Mesothelial cell of epicardium (in vitro differentiated cells): ENCODE measurements around the gene UBTF. TPM values are rescaled to one million over a fixed set of nuclear protein-coding genes. Genes with fewer than 3 reads are reported as not detected.

Experiments
- DNase-seq, 2 experiments: peaks; one replicate each; pipeline ENCODE4 v3.0.0; 2021; ENCODE audit warnings: low spot score in 2 of 2; ENCODE audit not compliant: unreplicated experiment in 2 of 2
- H3K27ac Mint-ChIP-seq: 2 replicates; pipeline ENCODE4 v1.8.0; 2021; ENCODE audit warnings: mixed read lengths
- H3K27me3 Mint-ChIP-seq: 2 replicates; pipeline ENCODE4 v1.8.0; 2021; ENCODE audit warnings: low read depth, mixed read lengths
- H3K36me3 Mint-ChIP-seq: 2 replicates; pipeline ENCODE4 v1.8.0; 2021; ENCODE audit warnings: mixed read lengths
- H3K4me1 Mint-ChIP-seq: 2 replicates; pipeline ENCODE4 v1.8.0; 2021; ENCODE audit warnings: mixed read lengths
- H3K4me3 Mint-ChIP-seq: 2 replicates; pipeline ENCODE4 v1.8.0; 2021; ENCODE audit warnings: mild to moderate bottlenecking, moderate library complexity, mixed read lengths
- H3K9me3 Mint-ChIP-seq: 2 replicates; pipeline ENCODE4 v1.8.0; 2021; ENCODE audit warnings: mixed read lengths
- CTCF ChIP-seq: fragments of 200-600 bp; sonication (generic); IDR thresholded peaks from one replicate; pipeline ENCODE4 v1.5.0; 2021; ENCODE audit warnings: antibody characterized with exemption; ENCODE audit not compliant: unreplicated experiment
- total RNA-seq: library from RNA; stranded (reverse); gene quantifications from 3 replicates; pipeline ENCODE4 v1.2.1, GENCODE V29; 2021

The UBTF gene
- total RNA-seq, 1 donor from 2014 or later, result 119 TPM

GRCh38 chr17:44214896-44215295, 4.6 kb downstream of the UBTF start:
- Mint-ChIP-seq H3K9me3 (no peaks in the 10 kb centered on the region), H3K4me3 (no peak overlapping the region), H3K36me3 (peaks cover 20% of the 10 kb centered on the region), H3K27me3 (no peaks in the 10 kb centered on the region), H3K4me1 (peaks cover 10% of the 10 kb centered on the region), H3K27ac (no peak overlapping the region)
- no peak for TF ChIP-seq CTCF
- no peak for DNase-seq

- no peak for DNase-seq
- H3K4me1 Mint-ChIP-seq, result peaks cover 10% of the 10 kb centered on the region
- H3K9me3 Mint-ChIP-seq, result no peaks in the 10 kb centered on the region
- no peak for TF ChIP-seq CTCF
- peak overlapping the region; percentile 13 for H3K27ac Mint-ChIP-seq
- peaks cover 20% of the 10 kb centered on the region for H3K36me3 Mint-ChIP-seq
- no peak overlapping the region for H3K4me3 Mint-ChIP-seq
- no peaks in the 10 kb centered on the region for H3K27me3 Mint-ChIP-seq
Measured at GRCh38 chr17:44214230-44214494, 5.3 kb downstream of the UBTF start.

GRCh38 chr17:44213403-44214229, 5.9 kb downstream of the UBTF start:
- Mint-ChIP-seq H3K27me3 (no peaks in the 10 kb centered on the region), H3K27ac (peak overlapping the region; percentile 13), H3K4me3 (no peak overlapping the region), H3K36me3 (peaks cover 20% of the 10 kb centered on the region), H3K9me3 (no peaks in the 10 kb centered on the region), H3K4me1 (peaks cover 10% of the 10 kb centered on the region)
- no peak for DNase-seq
- TF ChIP-seq CTCF, result no peak

GRCh38 chr17:44212507-44213402, 6.7 kb downstream of the UBTF start:
- no peaks in the 10 kb centered on the region for H3K27me3 Mint-ChIP-seq
- peaks cover 8% of the 10 kb centered on the region for H3K4me1 Mint-ChIP-seq
- no peak for DNase-seq
- peaks cover 20% of the 10 kb centered on the region for H3K36me3 Mint-ChIP-seq
- H3K4me3 Mint-ChIP-seq, result no peak overlapping the region
- TF ChIP-seq CTCF, result no peak
- H3K27ac Mint-ChIP-seq, result no peak overlapping the region
- no peaks in the 10 kb centered on the region for H3K9me3 Mint-ChIP-seq

GRCh38 chr17:44211281-44212265, 7.9 kb downstream of the UBTF start:
- Mint-ChIP-seq H3K27me3 (no peaks in the 10 kb centered on the region), H3K36me3 (peaks cover 20% of the 10 kb centered on the region), H3K9me3 (no peaks in the 10 kb centered on the region), H3K27ac (no peak overlapping the region), H3K4me1 (no peaks in the 10 kb centered on the region), H3K4me3 (no peak overlapping the region)
- DNase-seq, result no peak
- TF ChIP-seq CTCF, result no peak
